ENCODE data around the gene DCXR. TPM values are rescaled to one million over a fixed set of nuclear protein-coding genes. Genes with fewer than 3 reads are reported as not detected.

Gene DCXR
- total and polyA plus RNA-seq, 4 experiments from 2014 or later = 65.9 to 164 (median 92.9) TPM

- H3K9me3 ChIP-seq (ENCODE audit: control insufficient read depth in 1 of 2, low read length in 2 of 2) = no peaks in the 10 kb centered on the region
- H3K27ac ChIP-seq (ENCODE audit: low read depth, low read length) = no peak overlapping the region
- POLR2A ChIA-PET (ENCODE audit: partially characterized antibody) = no interaction called here
- H3K36me3 ChIP-seq (ENCODE audit: insufficient read depth, low read length) = peaks cover 31% of the 10 kb centered on the region
- Mint-ChIP-seq H3K27me3 (no peaks in the 10 kb centered on the region), H3K36me3 (peaks cover 7 to 16% of the 10 kb centered on the region in 2 donors), H3K4me1 (no peaks in the 10 kb centered on the region), H3K4me3 (no peak overlapping the region), H3K9me3 (no peaks in the 10 kb centered on the region), H3K27ac (no peak overlapping the region)
- no peaks in the 10 kb centered on the region for H3K27me3 ChIP-seq (ENCODE audit: insufficient read depth, low read length)
- H3K4me1 ChIP-seq (ENCODE audit: insufficient read depth, low read length) = no peaks in the 10 kb centered on the region
- intact Hi-C loops (cut with micrococcal nuclease) = no loop called here
- DNase-seq = no peak
- H3K4me3 ChIP-seq (ENCODE audit: low read length in 2 of 2) = no peak overlapping the region
- CTCF ChIA-PET (ENCODE audit: partially characterized antibody) = no interaction called here
Observed at GRCh38 chr17:82082456-82082855, 45.0 kb upstream of the DCXR start.

GRCh38 chr17:82081966-82082365, 44.5 kb upstream of the DCXR start:
- DNase-seq = no peak
- no peaks in the 10 kb centered on the region for H3K9me3 Mint-ChIP-seq
- H3K4me1 Mint-ChIP-seq = no peaks in the 10 kb centered on the region
- intact Hi-C loops (cut with micrococcal nuclease) = no loop called here
- Histone ChIP-seq H3K9me3 (ENCODE audit: control insufficient read depth in 1 of 2, low read length in 2 of 2) (no peaks in the 10 kb centered on the region), H3K4me3 (ENCODE audit: low read length in 2 of 2) (no peak overlapping the region), H3K27me3 (ENCODE audit: insufficient read depth, low read length) (no peaks in the 10 kb centered on the region), H3K36me3 (ENCODE audit: insufficient read depth, low read length) (peaks cover 27% of the 10 kb centered on the region), H3K27ac (ENCODE audit: low read depth, low read length) (no peak overlapping the region), H3K4me1 (ENCODE audit: insufficient read depth, low read length) (no peaks in the 10 kb centered on the region)
- no peak overlapping the region for H3K4me3 Mint-ChIP-seq
- CTCF ChIA-PET (ENCODE audit: partially characterized antibody) = no interaction called here
- POLR2A ChIA-PET (ENCODE audit: partially characterized antibody) = no interaction called here
- H3K27me3 Mint-ChIP-seq = no peaks in the 10 kb centered on the region
- H3K36me3 Mint-ChIP-seq = peaks cover 7 to 16% of the 10 kb centered on the region in 2 donors
- no peak overlapping the region for H3K27ac Mint-ChIP-seq

GRCh38 chr17:82081546-82081945, 44.0 kb upstream of the DCXR start:
- intact Hi-C loops (cut with micrococcal nuclease) = no loop called here
- no peak for DNase-seq
- Mint-ChIP-seq H3K4me1 (no peaks in the 10 kb centered on the region), H3K36me3 (peaks cover 7 to 16% of the 10 kb centered on the region in 2 donors), H3K4me3 (no peak overlapping the region), H3K9me3 (peaks cover 0 to 2% (median 0%) of the 10 kb centered on the region in 8 donors), H3K27me3 (no peaks in the 10 kb centered on the region), H3K27ac (no peak overlapping the region)
- no peaks in the 10 kb centered on the region for H3K4me1 ChIP-seq (ENCODE audit: insufficient read depth, low read length)
- peaks cover 24% of the 10 kb centered on the region for H3K36me3 ChIP-seq (ENCODE audit: insufficient read depth, low read length)
- H3K9me3 ChIP-seq (ENCODE audit: control insufficient read depth in 1 of 2, low read length in 2 of 2) = no peaks in the 10 kb centered on the region
- ChIA-PET CTCF (ENCODE audit: partially characterized antibody) (no interaction called here), POLR2A (ENCODE audit: partially characterized antibody) (no interaction called here)
- no peak overlapping the region for H3K4me3 ChIP-seq (ENCODE audit: low read length in 2 of 2)
- no peak overlapping the region for H3K27ac ChIP-seq (ENCODE audit: low read depth, low read length)
- no peaks in the 10 kb centered on the region for H3K27me3 ChIP-seq (ENCODE audit: insufficient read depth, low read length)

GRCh38 chr17:82080789-82081464, 43.4 kb upstream of the DCXR start:
- H3K36me3 Mint-ChIP-seq = peaks cover 7 to 15% of the 10 kb centered on the region in 2 donors
- H3K27me3 Mint-ChIP-seq = no peaks in the 10 kb centered on the region
- intact Hi-C loops (cut with micrococcal nuclease) = no loop called here
- peaks cover 21% of the 10 kb centered on the region for H3K36me3 ChIP-seq (ENCODE audit: insufficient read depth, low read length)
- H3K27me3 ChIP-seq (ENCODE audit: insufficient read depth, low read length) = no peaks in the 10 kb centered on the region
- H3K4me3 ChIP-seq (ENCODE audit: low read length in 2 of 2) = no peak overlapping the region
- H3K4me1 Mint-ChIP-seq = no peaks in the 10 kb centered on the region
- CTCF ChIA-PET (ENCODE audit: partially characterized antibody) = no interaction called here
- no peak overlapping the region for H3K27ac ChIP-seq (ENCODE audit: low read depth, low read length)
- DNase-seq = no peak
- peaks cover 0 to 4% (median 0%) of the 10 kb centered on the region in 8 donors for H3K9me3 Mint-ChIP-seq
- H3K9me3 ChIP-seq (ENCODE audit: control insufficient read depth in 1 of 2, low read length in 2 of 2) = no peaks in the 10 kb centered on the region
- H3K4me3 Mint-ChIP-seq = peak overlapping the region in 1 of 8 donors; percentile 46
- POLR2A ChIA-PET (ENCODE audit: partially characterized antibody) = interaction anchor here (1.1 kb wide), 1 partner anchor 15 kb away, joined by 3 read pairs; the partner anchor contains the start of gene DUS1L
- no peaks in the 10 kb centered on the region for H3K4me1 ChIP-seq (ENCODE audit: insufficient read depth, low read length)
- no peak overlapping the region for H3K27ac Mint-ChIP-seq

- Histone ChIP-seq H3K36me3 (ENCODE audit: insufficient read depth, low read length) (peaks cover 21% of the 10 kb centered on the region), H3K27me3 (ENCODE audit: insufficient read depth, low read length) (no peaks in the 10 kb centered on the region)
- H3K9me3 Mint-ChIP-seq = peaks cover 0 to 4% (median 0%) of the 10 kb centered on the region in 8 donors
Observed at GRCh38 chr17:82080048-82080788, 42.7 kb upstream of the DCXR start.

GRCh38 chr17:82079001-82079677, 41.6 kb upstream of the DCXR start:
- peaks cover 20% of the 10 kb centered on the region for H3K36me3 ChIP-seq (ENCODE audit: insufficient read depth, low read length)

More at GRCh38 chr17:82080048-82080788, 42.7 kb upstream of the DCXR start:
- no peak overlapping the region for H3K4me3 Mint-ChIP-seq
- no peaks in the 10 kb centered on the region for H3K4me1 Mint-ChIP-seq
- no peaks in the 10 kb centered on the region for H3K27me3 Mint-ChIP-seq
- no peak for DNase-seq
- peaks cover 7 to 15% of the 10 kb centered on the region in 2 donors for H3K36me3 Mint-ChIP-seq
- peak overlapping the region in 1 of 7 donors; percentile 46 for H3K27ac Mint-ChIP-seq
- Histone ChIP-seq H3K4me3 (ENCODE audit: low read length in 2 of 2) (no peak overlapping the region), H3K4me1 (ENCODE audit: insufficient read depth, low read length) (no peaks in the 10 kb centered on the region), H3K27ac (ENCODE audit: low read depth, low read length) (no peak overlapping the region), H3K9me3 (ENCODE audit: control insufficient read depth in 1 of 2, low read length in 2 of 2) (no peaks in the 10 kb centered on the region)
- POLR2A ChIA-PET (ENCODE audit: partially characterized antibody) = interaction anchor here (1.1 kb wide), 1 partner anchor 15 kb away, joined by 3 read pairs; the partner anchor contains the start of gene DUS1L
- intact Hi-C loops (cut with micrococcal nuclease) = no loop called here
- CTCF ChIA-PET (ENCODE audit: partially characterized antibody) = no interaction called here

GRCh38 chr17:82078433-82078832, 40.9 kb upstream of the DCXR start:
- CTCF ChIA-PET (ENCODE audit: partially characterized antibody) = no interaction called here
- Mint-ChIP-seq H3K4me3 (no peak overlapping the region), H3K27ac (no peak overlapping the region), H3K27me3 (no peaks in the 10 kb centered on the region), H3K9me3 (peaks cover 0 to 4% (median 0%) of the 10 kb centered on the region in 8 donors), H3K4me1 (no peaks in the 10 kb centered on the region), H3K36me3 (peaks cover 7 to 10% of the 10 kb centered on the region in 2 donors)
- H3K4me3 ChIP-seq (ENCODE audit: low read length in 2 of 2) = no peak overlapping the region
- no peaks in the 10 kb centered on the region for H3K27me3 ChIP-seq (ENCODE audit: insufficient read depth, low read length)
- no peaks in the 10 kb centered on the region for H3K4me1 ChIP-seq (ENCODE audit: insufficient read depth, low read length)
- no peaks in the 10 kb centered on the region for H3K9me3 ChIP-seq (ENCODE audit: control insufficient read depth in 1 of 2, low read length in 2 of 2)
- no peak for DNase-seq
- peaks cover 14% of the 10 kb centered on the region for H3K36me3 ChIP-seq (ENCODE audit: insufficient read depth, low read length)
- POLR2A ChIA-PET (ENCODE audit: partially characterized antibody) = no interaction called here
- no peak overlapping the region for H3K27ac ChIP-seq (ENCODE audit: low read depth, low read length)
- intact Hi-C loops (cut with micrococcal nuclease) = no loop called here

More at GRCh38 chr17:82079001-82079677, 41.6 kb upstream of the DCXR start:
- ChIA-PET POLR2A (ENCODE audit: partially characterized antibody) (no interaction called here), CTCF (ENCODE audit: partially characterized antibody) (no interaction called here)
- H3K4me1 ChIP-seq (ENCODE audit: insufficient read depth, low read length) = no peaks in the 10 kb centered on the region
- peaks cover 0 to 4% (median 0%) of the 10 kb centered on the region in 8 donors for H3K9me3 Mint-ChIP-seq
- H3K4me1 Mint-ChIP-seq = no peaks in the 10 kb centered on the region
- no peaks in the 10 kb centered on the region for H3K27me3 ChIP-seq (ENCODE audit: insufficient read depth, low read length)
- H3K4me3 Mint-ChIP-seq = no peak overlapping the region
- peaks cover 7 to 11% of the 10 kb centered on the region in 2 donors for H3K36me3 Mint-ChIP-seq
- intact Hi-C loops (cut with micrococcal nuclease) = no loop called here
- no peaks in the 10 kb centered on the region for H3K27me3 Mint-ChIP-seq
- DNase-seq = no peak
- no peak overlapping the region for H3K4me3 ChIP-seq (ENCODE audit: low read length in 2 of 2)
- H3K9me3 ChIP-seq (ENCODE audit: control insufficient read depth in 1 of 2, low read length in 2 of 2) = no peaks in the 10 kb centered on the region
- H3K27ac ChIP-seq (ENCODE audit: low read depth, low read length) = no peak overlapping the region
- H3K27ac Mint-ChIP-seq = peak overlapping the region in 1 of 7 donors; percentile 46

Data from CD4-positive, alpha-beta memory T cell (primary cell).